Ecto neural progenitor cell (in vitro differentiated cells): ENCODE measurements around the gene TSN.

Source experiments
- DNase-seq: peaks from one replicate; pipeline ENCODE4 v3.0.0-alpha.2; 2018; ENCODE audit warnings: low spot score

TSN gene

GRCh38 chr2:121746071-121746578, 9.3 kb upstream of the TSN start:
- no peak for DNase-seq

GRCh38 chr2:121748202-121748601, 7.2 kb upstream of the TSN start:
- no peak for DNase-seq

- DNase-seq = no peak
Observed at GRCh38 chr2:121754851-121755236, 607 bp upstream of the TSN start.

GRCh38 chr2:121764681-121765228, 9.3 kb downstream of the TSN start:
- DNase-seq = no peak

- no peak for DNase-seq
Observed at GRCh38 chr2:121766624-121767023, 11.2 kb downstream of the TSN start.

- DNase-seq = no peak
Observed at GRCh38 chr2:121768143-121768755, 12.8 kb downstream of the TSN start.

DNA sequence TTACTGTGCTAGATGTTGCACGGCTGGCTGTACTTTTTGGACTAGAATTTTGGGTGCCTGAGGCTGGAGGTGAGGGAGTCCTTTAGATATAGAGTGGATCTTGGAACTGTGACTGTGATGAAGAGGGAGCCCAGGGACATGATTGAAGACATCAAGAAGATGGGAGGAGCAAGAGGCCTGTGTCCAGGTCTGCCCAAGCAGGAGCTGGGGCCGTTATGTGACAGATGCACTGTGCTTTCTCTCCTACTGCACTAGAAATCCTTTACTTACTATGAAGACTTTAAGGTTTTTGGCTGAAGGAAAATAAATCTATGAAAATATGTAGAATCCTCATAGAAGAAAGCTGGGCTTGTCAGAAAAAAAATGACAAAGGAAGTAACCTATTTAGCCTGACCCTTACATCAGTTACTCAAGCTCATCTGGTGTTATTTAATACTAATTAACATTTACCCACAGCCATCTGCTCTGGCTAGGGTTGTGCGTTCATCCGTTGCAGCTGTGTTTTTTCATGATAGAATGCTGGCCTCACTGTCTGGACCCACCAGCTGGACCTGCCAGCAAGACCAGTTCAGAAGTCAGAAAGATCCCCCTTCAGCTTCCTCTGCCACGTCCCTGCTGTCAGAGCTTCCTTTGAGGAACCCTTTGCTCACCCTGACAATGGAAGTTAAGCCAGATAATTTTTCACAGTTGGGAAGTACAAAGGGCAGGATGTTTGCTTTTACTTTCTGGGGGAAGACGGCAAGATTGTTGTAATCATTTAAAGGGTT, 16.7 kb downstream of the TSN start:
- DNase-seq = no peak

DNA sequence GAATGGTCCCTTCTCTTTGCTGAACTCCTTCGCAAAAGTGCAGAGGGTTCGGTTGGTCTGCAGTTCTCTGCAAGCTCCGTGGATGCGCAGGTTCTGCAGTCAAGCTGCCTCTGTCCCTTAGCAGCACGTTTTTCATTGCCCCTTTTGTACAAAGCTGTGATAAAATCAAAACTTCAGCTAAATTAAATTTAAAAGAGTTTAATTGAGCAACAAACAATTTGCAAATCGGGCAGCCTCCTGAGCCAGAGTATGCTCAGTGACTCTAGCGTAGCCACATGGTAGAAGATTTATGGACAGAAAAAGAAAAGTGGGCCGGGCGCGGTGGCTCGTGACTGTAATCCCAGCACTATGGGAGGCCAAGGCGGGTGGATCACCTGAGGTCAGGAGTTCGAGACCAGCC, 18.8 kb downstream of the TSN start:
- DNase-seq = no peak

DNA sequence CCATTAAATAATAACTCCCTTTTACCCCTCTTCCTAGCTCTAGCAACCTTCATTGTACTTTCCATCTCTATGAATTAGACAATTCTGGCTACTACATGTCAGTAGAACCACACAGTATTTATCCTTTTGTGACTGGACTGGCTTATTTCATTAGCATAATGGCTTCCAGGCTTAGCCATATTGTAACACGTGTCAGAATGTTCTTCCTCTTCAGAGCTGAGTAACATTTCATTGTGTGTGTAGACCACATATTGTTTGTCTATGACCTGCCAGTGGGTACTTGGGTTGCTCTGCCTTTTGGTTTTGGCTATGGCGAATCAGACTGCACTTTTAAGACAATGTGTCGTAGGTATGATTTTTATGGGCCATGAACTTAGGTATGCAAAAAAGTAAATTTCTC, 20.9 kb downstream of the TSN start:
- no peak for DNase-seq

DNA sequence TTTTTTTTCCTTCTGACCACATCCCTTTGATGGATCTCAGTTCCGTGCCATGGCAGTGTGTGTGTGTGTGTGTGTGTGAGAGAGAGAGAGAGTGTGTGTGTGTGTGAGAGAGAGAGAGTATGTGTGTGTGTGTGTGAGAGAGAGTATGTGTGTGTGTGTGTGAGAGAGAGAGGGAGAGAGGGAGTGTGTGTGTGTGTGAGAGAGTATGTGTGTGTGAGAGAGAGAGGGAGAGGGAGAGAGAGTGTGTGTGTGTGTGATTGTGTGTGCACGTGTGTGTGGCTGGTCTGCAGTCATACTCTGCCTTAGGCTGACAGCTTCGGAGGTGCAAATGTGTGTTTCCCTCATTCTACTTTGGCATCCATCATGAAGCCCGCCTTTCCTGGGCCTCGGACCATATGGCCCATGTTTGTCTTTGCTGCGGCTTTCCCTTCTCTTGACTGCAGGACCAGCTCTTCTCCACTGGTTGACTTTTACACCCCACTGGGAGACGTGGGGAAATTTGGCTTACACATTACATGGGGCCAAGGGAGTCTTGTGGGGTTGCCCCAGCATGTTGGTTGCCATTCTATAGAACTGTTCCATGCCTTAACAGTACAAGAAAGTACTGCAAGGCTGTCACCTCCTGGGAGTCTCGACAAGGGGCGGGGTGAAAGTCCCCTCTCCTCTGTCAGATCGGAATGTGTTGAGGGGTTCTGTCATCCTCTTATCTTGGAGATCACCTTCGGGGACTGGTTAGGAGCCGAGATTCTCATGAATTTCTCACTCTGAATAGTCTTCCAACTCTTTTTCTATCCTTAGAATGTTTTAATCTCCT, 21.6 kb downstream of the TSN start:
- DNase-seq = no peak

- no peak for DNase-seq
Observed at GRCh38 chr2:121777699-121778058, 22.2 kb downstream of the TSN start.

DNA sequence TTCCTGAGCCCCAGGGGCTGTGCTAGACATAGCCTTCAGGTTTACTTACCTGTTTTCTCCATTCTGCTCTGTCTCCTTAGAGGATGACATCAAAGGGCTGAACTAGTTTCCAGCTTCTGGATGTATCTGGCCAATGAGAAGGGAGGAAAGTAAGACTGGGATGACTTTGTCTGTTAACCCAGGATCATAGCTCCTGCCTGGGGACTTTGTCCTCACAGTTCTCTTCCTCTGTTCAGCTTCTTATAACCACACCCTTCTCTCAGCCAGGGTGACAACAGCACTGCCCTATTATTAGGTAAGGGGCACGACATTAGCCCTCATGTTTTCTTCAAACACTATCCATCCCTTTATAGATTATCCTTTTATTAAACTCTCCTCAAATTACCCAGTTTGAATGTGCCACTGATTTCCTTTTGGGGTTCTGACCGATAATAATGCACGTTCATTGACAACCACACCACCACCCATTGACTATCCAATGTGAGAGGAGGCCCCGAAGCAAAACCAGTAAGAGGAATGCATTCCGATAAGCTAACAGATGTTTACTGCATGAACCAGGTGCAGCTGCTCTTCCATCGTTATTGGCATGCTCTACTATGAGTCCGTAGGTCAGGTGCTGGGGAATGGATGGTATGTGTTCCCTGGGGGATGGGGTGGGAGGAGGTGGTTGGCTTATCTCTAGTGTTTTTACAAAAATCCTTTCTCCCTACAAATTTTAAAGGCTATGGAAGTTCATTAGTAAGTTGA, 23.5 kb downstream of the TSN start:
- DNase-seq = no peak

- no peak for DNase-seq
Observed at GRCh38 chr2:121783180-121783579, 27.7 kb downstream of the TSN start.

GRCh38 chr2:121788685-121789084, 33.2 kb downstream of the TSN start:
- no peak for DNase-seq

DNA sequence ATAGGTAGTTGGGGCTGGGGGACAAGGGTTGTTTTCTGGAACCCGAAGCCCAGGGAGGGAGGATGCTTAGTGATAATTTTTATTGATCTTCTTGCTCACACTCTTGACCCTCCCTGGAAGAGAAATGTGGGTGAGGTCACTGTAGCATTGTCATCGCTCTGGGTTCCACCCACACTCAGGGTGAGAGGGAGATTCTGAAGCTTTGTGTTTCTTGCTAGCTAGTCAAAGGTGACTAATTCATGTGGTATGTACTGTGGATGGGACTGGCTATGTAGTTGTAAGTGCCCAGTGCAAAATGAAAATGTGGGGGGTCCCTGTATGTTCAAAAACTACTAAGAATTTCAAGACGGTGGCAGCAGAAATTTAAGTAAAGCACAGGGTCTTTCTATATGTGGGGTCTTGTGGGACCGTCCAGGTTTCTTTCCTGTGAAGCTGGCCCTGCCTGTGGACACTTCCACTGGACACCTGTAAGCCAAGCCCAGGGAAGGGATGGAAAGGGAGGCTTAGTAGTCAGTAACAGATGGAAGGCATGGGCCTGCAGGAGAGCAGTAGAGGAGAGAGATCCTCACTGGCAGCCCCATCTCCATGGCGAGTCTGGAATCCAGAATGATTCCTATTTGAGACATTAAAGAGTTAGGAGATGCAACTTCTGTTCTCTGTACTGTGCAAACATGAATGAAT, 35.0 kb downstream of the TSN start:
- no peak for DNase-seq

GRCh38 chr2:121791290-121791689, 35.8 kb downstream of the TSN start:
- DNase-seq = no peak

DNA sequence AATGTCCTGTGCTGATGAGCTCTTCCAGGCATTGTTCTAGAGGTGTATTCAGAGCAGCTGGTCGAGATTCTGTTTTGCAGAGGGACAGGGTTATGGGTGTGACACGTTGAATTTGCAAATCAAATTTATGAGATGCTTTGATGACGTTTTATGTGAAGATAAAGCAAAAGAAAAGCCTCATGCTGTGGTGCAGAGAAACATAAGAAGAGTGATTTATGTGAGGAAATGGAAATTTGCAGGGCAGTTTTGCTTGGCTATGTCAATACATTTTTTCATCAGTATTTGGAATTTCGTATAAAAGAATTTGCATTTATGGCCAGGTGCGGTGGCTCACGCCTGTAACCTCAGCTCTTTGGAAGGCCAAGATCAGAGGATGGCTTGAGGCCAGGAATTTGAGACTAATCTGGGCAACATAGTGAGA, 36.4 kb downstream of the TSN start:
- DNase-seq = no peak

GRCh38 chr2:121793816-121794215, 38.4 kb downstream of the TSN start:
- DNase-seq = no peak

DNA sequence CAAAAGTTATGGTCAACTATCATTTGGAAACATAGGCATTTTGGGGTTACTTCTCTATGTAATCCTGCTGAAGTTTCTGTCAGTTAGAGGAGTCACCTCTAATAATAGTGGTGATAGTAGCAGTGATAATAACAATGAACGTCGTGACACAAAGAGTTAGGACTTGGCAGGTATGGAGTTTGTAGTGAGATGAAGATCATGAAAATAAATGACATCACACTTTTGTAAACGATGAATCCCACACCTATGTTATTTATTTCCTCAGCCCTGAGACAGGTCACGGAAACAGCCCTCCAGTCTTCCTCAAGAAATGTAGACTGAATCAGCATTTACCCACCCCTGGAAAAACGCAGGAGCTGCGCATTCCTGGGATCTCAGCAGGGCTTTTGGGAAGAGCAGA, 38.8 kb downstream of the TSN start:
- no peak for DNase-seq

GRCh38 chr2:121796239-121796638, 40.8 kb downstream of the TSN start:
- DNase-seq = no peak

GRCh38 chr2:121798617-121799016, 43.2 kb downstream of the TSN start:
- DNase-seq = no peak
